Measurements from ENCODE around the gene FAM83G. TPM values are rescaled to one million over a fixed set of nuclear protein-coding genes. Genes with fewer than 3 reads are reported as not detected.

FAM83G gene
- total and polyA plus RNA-seq, 2 experiments from 2014 or later = 7.6 to 44.5 TPM

DNA sequence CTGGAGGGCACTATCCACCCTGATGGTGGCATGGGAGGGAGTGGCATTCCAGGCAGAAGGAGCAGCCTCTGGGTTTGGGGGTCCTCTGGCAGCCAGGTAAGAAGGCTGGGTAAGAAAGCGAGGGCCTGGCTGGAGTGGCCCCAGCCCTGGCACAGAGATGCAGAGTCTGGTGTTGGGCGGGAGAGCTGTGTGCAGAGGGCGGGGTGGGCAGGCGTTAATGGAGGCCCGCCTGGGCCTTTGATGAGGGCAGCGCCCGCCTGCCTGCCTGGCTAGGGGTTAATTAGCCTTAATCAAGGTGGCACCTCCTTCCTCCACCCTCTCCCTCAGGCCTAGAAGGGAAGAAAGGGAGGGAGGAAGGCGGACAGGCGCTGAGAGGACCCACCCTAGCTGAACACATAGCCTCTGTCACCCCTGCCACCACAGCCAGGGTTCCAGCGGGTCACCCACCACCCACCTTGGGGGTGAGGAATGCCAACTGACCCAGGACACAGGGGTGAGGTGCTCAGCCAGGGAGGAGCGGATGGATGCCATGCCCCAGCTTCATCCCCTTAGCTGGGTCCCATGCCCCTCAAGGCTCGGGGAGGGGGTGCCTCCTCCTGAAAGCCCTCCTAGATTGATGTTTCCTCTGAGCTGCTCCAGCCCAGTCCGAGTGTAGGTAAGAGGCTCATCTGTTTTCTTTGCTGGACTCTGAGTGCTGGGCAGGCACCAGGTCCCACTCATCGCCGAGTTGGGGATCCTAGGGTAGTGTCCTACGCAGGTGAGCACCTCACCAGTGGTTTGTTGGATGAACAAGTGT is 13.4 kb upstream of the FAM83G start (continued):
- TF ChIP-seq, protein P1, sequence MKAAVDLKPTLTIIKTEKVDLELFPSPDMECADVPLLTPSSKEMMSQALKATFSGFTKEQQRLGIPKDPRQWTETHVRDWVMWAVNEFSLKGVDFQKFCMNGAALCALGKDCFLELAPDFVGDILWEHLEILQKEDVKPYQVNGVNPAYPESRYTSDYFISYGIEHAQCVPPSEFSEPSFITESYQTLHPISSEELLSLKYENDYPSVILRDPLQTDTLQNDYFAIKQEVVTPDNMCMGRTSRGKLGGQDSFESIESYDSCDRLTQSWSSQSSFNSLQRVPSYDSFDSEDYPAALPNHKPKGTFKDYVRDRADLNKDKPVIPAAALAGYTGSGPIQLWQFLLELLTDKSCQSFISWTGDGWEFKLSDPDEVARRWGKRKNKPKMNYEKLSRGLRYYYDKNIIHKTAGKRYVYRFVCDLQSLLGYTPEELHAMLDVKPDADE (IDR thresholded peaks at IDR 0.05) = no peak
- TF ChIP-seq EZH2phosphoT487 (IDR thresholded peaks at IDR 0.05; ENCODE audit: unreplicated experiment) (no peak), ZNF114 (CRISPR knock-in tag; IDR thresholded peaks at IDR 0.05) (no peak)

DNA sequence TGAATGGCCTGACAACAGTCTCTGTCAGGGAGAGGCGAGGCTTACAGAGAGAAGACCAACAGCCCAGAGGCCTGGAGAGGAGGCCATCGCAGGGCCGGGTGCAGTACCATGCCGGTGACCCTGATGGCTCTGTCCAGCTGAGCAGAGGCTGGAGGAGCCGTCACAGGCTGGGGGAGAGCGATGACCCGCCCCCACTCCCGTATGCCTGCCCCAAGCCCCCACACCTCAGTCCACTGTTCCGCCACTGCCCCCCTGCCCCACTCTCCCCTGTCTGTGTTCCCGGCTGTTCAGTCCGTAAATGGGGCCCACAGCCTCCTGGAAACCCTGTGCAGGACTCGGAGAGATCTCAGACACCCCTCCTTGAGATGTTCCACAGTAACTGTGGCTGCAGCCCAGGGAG is 12.8 kb upstream of the FAM83G start:
- Histone ChIP-seq H3K9me2 (ENCODE audit: insufficient read depth) (no peaks in the 10 kb centered on the region), H3K4me3 (no peak overlapping the region), H4K20me1 (replicated peaks; ENCODE audit: insufficient read depth) (no peaks in the 10 kb centered on the region), H3K4me1 (ENCODE audit: insufficient read depth) (no peaks in the 10 kb centered on the region), H3K79me2 (replicated peaks; ENCODE audit: insufficient read depth) (no peaks in the 10 kb centered on the region), H3F3A (replicated peaks; ENCODE audit: low read depth) (no peaks in the 10 kb centered on the region), H3K4me2 (no peak overlapping the region), H3K27ac (ENCODE audit: low read depth) (no peak overlapping the region), H3K36me3 (ENCODE audit: insufficient read depth) (no peaks in the 10 kb centered on the region), H3K27me3 (ENCODE audit: insufficient read depth) (no peaks in the 10 kb centered on the region), H2AFZ (no peak overlapping the region)
- H3K36me3 Mint-ChIP-seq (ENCODE audit: low read depth) = no peaks in the 10 kb centered on the region
- H3K4me1 Mint-ChIP-seq = peaks cover 8% of the 10 kb centered on the region
- H3K4me3 Mint-ChIP-seq = no peak overlapping the region
- no peaks in the 10 kb centered on the region for H3K9me3 Mint-ChIP-seq
- DNase-seq (ENCODE audit: low spot score) = no peak
- peaks cover 4% of the 10 kb centered on the region for H3K27me3 Mint-ChIP-seq (ENCODE audit: insufficient read depth, low read depth, poor library complexity)
- ATAC-seq = no peak
- H3K27ac Mint-ChIP-seq = no peak overlapping the region
- TF ChIP-seq, protein P1 (IDR thresholded peaks at IDR 0.05) = no peak
- no peak for TF ChIP-seq ZNF114 (CRISPR knock-in tag; IDR thresholded peaks at IDR 0.05)
- no peak for TF ChIP-seq CREB1 (CRISPR knock-in tag; IDR thresholded peaks at IDR 0.05; ENCODE audit: low read depth)
- no peak for TF ChIP-seq POLR2AphosphoS5 (IDR thresholded peaks at IDR 0.05; ENCODE audit: low read depth)
- TF ChIP-seq, protein P2, sequence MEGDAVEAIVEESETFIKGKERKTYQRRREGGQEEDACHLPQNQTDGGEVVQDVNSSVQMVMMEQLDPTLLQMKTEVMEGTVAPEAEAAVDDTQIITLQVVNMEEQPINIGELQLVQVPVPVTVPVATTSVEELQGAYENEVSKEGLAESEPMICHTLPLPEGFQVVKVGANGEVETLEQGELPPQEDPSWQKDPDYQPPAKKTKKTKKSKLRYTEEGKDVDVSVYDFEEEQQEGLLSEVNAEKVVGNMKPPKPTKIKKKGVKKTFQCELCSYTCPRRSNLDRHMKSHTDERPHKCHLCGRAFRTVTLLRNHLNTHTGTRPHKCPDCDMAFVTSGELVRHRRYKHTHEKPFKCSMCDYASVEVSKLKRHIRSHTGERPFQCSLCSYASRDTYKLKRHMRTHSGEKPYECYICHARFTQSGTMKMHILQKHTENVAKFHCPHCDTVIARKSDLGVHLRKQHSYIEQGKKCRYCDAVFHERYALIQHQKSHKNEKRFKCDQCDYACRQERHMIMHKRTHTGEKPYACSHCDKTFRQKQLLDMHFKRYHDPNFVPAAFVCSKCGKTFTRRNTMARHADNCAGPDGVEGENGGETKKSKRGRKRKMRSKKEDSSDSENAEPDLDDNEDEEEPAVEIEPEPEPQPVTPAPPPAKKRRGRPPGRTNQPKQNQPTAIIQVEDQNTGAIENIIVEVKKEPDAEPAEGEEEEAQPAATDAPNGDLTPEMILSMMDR (conservative IDR thresholded peaks at IDR 0.05; ENCODE audit: low read depth in 2 of 2) = no peak
- TF ChIP-seq, protein P3, sequence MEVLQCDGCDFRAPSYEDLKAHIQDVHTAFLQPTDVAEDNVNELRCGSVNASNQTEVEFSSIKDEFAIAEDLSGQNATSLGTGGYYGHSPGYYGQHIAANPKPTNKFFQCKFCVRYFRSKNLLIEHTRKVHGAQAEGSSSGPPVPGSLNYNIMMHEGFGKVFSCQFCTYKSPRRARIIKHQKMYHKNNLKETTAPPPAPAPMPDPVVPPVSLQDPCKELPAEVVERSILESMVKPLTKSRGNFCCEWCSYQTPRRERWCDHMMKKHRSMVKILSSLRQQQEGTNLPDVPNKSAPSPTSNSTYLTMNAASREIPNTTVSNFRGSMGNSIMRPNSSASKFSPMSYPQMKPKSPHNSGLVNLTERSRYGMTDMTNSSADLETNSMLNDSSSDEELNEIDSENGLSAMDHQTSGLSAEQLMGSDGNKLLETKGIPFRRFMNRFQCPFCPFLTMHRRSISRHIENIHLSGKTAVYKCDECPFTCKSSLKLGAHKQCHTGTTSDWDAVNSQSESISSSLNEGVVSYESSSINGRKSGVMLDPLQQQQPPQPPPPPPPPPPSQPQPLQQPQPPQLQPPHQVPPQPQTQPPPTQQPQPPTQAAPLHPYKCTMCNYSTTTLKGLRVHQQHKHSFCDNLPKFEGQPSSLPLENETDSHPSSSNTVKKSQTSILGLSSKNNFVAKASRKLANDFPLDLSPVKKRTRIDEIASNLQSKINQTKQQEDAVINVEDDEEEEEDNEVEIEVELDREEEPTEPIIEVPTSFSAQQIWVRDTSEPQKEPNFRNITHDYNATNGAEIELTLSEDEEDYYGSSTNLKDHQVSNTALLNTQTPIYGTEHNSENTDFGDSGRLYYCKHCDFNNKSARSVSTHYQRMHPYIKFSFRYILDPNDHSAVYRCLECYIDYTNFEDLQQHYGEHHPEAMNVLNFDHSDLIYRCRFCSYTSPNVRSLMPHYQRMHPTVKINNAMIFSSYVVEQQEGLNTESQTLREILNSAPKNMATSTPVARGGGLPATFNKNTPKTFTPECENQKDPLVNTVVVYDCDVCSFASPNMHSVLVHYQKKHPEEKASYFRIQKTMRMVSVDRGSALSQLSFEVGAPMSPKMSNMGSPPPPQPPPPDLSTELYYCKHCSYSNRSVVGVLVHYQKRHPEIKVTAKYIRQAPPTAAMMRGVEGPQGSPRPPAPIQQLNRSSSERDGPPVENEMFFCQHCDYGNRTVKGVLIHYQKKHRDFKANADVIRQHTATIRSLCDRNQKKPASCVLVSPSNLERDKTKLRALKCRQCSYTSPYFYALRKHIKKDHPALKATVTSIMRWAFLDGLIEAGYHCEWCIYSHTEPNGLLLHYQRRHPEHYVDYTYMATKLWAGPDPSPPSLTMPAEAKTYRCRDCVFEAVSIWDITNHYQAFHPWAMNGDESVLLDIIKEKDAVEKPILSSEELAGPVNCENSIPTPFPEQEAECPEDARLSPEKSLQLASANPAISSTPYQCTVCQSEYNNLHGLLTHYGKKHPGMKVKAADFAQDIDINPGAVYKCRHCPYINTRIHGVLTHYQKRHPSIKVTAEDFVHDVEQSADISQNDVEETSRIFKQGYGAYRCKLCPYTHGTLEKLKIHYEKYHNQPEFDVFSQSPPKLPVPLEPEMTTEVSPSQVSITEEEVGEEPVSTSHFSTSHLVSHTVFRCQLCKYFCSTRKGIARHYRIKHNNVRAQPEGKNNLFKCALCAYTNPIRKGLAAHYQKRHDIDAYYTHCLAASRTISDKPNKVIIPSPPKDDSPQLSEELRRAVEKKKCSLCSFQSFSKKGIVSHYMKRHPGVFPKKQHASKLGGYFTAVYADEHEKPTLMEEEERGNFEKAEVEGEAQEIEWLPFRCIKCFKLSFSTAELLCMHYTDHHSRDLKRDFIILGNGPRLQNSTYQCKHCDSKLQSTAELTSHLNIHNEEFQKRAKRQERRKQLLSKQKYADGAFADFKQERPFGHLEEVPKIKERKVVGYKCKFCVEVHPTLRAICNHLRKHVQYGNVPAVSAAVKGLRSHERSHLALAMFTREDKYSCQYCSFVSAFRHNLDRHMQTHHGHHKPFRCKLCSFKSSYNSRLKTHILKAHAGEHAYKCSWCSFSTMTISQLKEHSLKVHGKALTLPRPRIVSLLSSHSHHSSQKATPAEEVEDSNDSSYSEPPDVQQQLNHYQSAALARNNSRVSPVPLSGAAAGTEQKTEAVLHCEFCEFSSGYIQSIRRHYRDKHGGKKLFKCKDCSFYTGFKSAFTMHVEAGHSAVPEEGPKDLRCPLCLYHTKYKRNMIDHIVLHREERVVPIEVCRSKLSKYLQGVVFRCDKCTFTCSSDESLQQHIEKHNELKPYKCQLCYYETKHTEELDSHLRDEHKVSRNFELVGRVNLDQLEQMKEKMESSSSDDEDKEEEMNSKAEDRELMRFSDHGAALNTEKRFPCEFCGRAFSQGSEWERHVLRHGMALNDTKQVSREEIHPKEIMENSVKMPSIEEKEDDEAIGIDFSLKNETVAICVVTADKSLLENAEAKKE (CRISPR knock-in tag; IDR thresholded peaks at IDR 0.05) = no peak
- TF ChIP-seq, protein P4, sequence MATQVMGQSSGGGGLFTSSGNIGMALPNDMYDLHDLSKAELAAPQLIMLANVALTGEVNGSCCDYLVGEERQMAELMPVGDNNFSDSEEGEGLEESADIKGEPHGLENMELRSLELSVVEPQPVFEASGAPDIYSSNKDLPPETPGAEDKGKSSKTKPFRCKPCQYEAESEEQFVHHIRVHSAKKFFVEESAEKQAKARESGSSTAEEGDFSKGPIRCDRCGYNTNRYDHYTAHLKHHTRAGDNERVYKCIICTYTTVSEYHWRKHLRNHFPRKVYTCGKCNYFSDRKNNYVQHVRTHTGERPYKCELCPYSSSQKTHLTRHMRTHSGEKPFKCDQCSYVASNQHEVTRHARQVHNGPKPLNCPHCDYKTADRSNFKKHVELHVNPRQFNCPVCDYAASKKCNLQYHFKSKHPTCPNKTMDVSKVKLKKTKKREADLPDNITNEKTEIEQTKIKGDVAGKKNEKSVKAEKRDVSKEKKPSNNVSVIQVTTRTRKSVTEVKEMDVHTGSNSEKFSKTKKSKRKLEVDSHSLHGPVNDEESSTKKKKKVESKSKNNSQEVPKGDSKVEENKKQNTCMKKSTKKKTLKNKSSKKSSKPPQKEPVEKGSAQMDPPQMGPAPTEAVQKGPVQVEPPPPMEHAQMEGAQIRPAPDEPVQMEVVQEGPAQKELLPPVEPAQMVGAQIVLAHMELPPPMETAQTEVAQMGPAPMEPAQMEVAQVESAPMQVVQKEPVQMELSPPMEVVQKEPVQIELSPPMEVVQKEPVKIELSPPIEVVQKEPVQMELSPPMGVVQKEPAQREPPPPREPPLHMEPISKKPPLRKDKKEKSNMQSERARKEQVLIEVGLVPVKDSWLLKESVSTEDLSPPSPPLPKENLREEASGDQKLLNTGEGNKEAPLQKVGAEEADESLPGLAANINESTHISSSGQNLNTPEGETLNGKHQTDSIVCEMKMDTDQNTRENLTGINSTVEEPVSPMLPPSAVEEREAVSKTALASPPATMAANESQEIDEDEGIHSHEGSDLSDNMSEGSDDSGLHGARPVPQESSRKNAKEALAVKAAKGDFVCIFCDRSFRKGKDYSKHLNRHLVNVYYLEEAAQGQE (IDR thresholded peaks at IDR 0.05; ENCODE audit: unreplicated experiment) = no peak
- no peak for TF ChIP-seq ZNF331 (CRISPR knock-in tag; IDR thresholded peaks at IDR 0.05; ENCODE audit: low read depth)
- TF ChIP-seq EZH2phosphoT487 (IDR thresholded peaks at IDR 0.05; ENCODE audit: unreplicated experiment) = no peak
- no peak for TF ChIP-seq NANOG (IDR thresholded peaks at IDR 0.05; ENCODE audit: borderline replicate concordance)
